Measurements from ENCODE around the gene LINC01488. TPM values are rescaled to one million over a fixed set of nuclear protein-coding genes. Genes with fewer than 3 reads are reported as not detected.

Gene LINC01488
- total and polyA plus RNA-seq, 9 of the 15 experiments (the other 6 are each of a cell fraction or from before 2014, with no cell fraction given), result not detected

- CTCF ChIA-PET (ENCODE audit: low intra/inter-chr PET ratio), result no interaction called here
- Histone ChIP-seq H3K4me1 (replicated peaks in 1 of 2; ENCODE audit: control insufficient read depth in 2 of 2, insufficient read depth in 2 of 2, low read length in 2 of 2) (peaks cover 0 to 8% of the 10 kb centered on the region in 2 experiments; a peak in 2 of 5 replicates), H3K9me1 (ENCODE audit: control insufficient read depth, insufficient read depth, low read length) (no peaks in the 10 kb centered on the region), H4K20me1 (replicated peaks; ENCODE audit: control insufficient read depth, insufficient read depth, low read length) (peaks cover 7% of the 10 kb centered on the region), H3K27me3 (ENCODE audit: control insufficient read depth in 2 of 2, insufficient read depth in 2 of 2, low read length in 2 of 2) (peaks cover 35 to 87% of the 10 kb centered on the region in 2 experiments; a peak in 4 of 5 replicates), H3K4me2 (ENCODE audit: insufficient read depth, low read length) (no peak overlapping the region), H3K9ac (ENCODE audit: insufficient read depth in 1 of 2, low read depth in 2 of 2, low read length in 2 of 2) (no peak overlapping the region), H3K9me3 (replicated peaks; ENCODE audit: control insufficient read depth, insufficient read depth, low read depth, low read length) (no peaks in the 10 kb centered on the region), H3K27ac (ENCODE audit: extremely low read depth, low read depth, low read length) (no peak overlapping the region), H3K79me2 (ENCODE audit: control insufficient read depth, insufficient read depth, low read length) (no peaks in the 10 kb centered on the region), H3K4me3 (no peak overlapping the region), H3K36me3 (ENCODE audit: control insufficient read depth, insufficient read depth, low read length) (no peaks in the 10 kb centered on the region), H2AFZ (ENCODE audit: low read depth, low read length) (no peak overlapping the region)
- ATAC-seq, result no peak
- 6% methylated on average over 11 of the region's 12 CpGs for WGBS (ENCODE audit: insufficient coverage, low coverage, missing lambda C conversion rate)
- no peak for FAIRE-seq
- no peak for DNase-seq (ENCODE audit: extremely low read depth in 1 of 4, low spot score in 3 of 4)
- TF ChIP-seq JUND (IDR thresholded peaks at IDR 0.05; ENCODE audit: borderline replicate concordance, low read depth, low read length) (no peak), JUND (tag; IDR thresholded peaks at IDR 0.05; ENCODE audit: borderline replicate concordance, low read depth, low read length) (no peak), DDX20 (tag; IDR thresholded peaks at IDR 0.05; ENCODE audit: low read depth) (no peak), CBFA2T3 (IDR thresholded peaks at IDR 0.05) (no peak), PRPF4 (IDR thresholded peaks at IDR 0.05; ENCODE audit: insufficient read depth, low read depth, low read length, poor library complexity, severe bottlenecking) (no peak), ELK1 (CRISPR knock-in tag; IDR thresholded peaks at IDR 0.05) (no peak), ZC3H8 (IDR thresholded peaks at IDR 0.05) (no peak), MEF2D (tag; conservative IDR thresholded peaks at IDR 0.05; ENCODE audit: low read depth) (no peak), NEUROD1 (IDR thresholded peaks at IDR 0.05; ENCODE audit: borderline replicate concordance, low read depth, low read length, partially characterized antibody) (no peak), ARHGAP35 (IDR thresholded peaks at IDR 0.05; ENCODE audit: partially characterized antibody) (no peak), MBD2 (IDR thresholded peaks at IDR 0.05; ENCODE audit: borderline replicate concordance, low read depth) (no peak)
- no TSS peak for BruUV-seq (replicated peaks)
- in situ Hi-C loops (cut with MboI), result no loop called here
- POLR2A ChIA-PET, result interaction anchor here (0.7 to 1.0 kb wide), 2 partner anchors 23 to 204 kb away, joined by 3 read pairs; no protein-coding TSS in a partner anchor
- intact Hi-C loops (cut with micrococcal nuclease), result no loop called here
These were observed 15.3 kb downstream of the LINC01488 start for GRCh38 chr11:69496631-69497220.

All from K562 (cell line).